DMS79 (cell line): ENCODE measurements around the gene PDGFB.

ENCODE experiments used
- DNase-seq: peaks from one replicate; lab custom pipeline; 2025; lab: John Stamatoyannopoulos, UW

Gene PDGFB

GRCh38 chr22:39253435-39254070, 8.8 kb upstream of the PDGFB start:
- DNase-seq, result no peak

GRCh38 chr22:39252461-39253434, 8.0 kb upstream of the PDGFB start:
- DNase-seq, result no peak

DNA sequence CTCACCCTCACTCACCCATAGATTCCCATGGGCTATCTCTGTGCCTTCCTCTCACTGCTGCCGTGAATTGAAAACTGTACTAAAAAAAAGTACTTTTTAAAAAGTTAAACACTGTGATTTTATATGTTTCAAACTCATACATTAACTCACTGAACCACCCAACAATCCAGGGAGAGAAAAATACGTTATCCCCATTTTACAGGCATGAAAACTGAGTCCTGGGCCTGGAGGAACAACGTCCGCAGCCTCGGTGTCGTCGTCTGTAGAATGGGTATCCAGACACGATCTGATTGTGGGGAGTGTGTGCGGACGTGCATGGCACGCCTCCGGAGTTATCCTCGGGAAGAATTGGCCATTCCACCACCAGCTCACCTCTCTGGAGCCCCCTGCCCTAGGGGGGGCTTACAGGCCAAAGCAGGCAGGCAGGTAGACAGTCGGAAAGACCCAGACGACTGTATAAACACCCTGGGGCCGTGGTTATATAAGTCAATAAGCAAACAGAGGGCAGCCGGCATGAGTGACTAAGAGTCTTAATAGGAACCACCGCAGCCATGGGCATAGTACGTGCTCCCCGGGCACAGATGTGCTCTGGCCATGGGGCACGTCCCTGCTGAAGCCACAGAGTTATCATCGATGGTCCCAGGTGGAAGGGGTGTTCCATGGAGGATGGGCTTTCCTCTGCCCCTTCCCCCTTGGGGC, 7.1 kb upstream of the PDGFB start:
- no peak for DNase-seq

DNA sequence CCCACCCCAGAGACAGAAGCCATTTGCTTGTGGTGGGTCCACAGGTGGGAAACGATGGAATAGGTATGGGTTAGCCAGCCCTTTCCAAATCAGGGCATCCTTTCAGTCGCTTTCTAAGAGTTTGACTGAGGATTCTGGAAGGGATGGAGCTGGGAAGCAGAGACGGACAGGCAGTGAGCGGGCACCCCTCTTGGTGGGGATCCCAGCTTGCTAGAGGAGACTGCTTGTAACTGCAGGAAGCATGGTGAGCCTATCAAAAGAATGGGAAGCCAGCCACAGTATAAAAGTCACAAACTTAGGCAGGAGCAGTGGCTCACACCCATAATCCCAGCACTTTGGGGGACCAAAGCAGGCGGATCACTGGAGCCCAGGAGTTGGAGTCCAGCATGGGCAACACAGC, 6.1 kb upstream of the PDGFB start:
- DNase-seq, result no peak

DNA sequence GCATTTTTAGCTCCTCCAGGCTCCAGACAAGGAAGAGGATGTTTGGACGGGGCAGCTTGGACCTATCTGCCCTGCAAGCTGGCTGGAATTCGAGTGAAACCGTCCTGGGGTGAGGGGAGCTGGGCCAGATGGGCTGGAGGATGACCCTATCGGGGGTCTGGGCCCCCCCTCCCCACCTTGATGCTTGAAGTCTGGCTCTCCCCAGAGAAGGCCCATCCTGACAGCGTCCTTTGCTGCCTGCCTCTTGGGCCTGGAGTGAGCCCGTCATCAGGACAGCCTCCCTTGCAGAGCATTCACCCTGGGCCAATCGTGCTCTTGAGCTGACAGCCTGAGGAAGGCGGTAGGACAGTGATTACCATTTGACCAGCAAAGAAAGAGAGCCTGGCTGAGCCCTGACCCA, 5.3 kb upstream of the PDGFB start:
- DNase-seq, result no peak

GRCh38 chr22:39249086-39249704, 4.4 kb upstream of the PDGFB start:
- DNase-seq, result no peak

DNA sequence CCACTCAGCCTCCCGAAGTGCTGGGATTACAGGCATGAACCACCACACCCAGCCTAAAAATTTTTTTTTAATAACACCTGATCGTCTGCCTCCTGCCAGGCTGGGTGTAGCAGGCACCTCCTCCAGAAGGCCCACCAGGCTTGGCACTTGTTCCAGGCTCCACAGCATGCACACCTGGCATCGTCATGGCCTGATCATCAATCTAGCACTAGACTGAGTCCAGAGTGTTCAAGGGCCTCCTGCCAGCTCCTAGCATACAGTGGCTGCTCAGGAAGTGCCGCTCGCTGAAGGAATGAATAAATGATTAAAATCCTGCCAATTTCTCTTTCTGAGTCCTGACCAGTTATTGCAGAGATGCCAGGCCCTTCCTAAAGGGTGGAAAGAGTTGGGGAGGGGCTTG, 3.5 kb upstream of the PDGFB start:
- DNase-seq, result no peak

GRCh38 chr22:39247361-39247760, 2.6 kb upstream of the PDGFB start:
- DNase-seq, result no peak

GRCh38 chr22:39246690-39247332, 2.0 kb upstream of the PDGFB start:
- DNase-seq, result no peak

GRCh38 chr22:39246217-39246616, 1.4 kb upstream of the PDGFB start:
- DNase-seq, result no peak

- no peak for DNase-seq
These were observed 603 bp upstream of the PDGFB start for GRCh38 chr22:39245130-39246039.

DNA sequence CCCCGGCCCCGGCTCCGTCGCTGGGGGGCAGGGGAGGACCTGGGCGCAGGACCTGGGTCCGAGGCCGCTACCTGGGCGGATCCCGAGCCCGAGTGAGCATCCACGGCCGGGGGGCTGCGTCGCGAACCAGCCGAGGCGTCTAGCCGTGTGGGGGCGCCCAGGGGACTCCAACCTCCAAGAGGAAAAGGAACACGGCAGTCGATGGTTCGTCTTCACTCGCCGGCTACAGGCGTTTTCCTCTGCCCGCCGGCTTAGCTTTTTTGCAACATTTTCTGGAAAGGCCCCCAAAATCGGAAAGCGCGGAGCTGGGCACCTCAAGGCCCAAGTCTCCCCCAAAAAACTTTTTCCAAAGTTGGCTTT, 666 bp downstream of the PDGFB start:
- DNase-seq, result no peak

DNA sequence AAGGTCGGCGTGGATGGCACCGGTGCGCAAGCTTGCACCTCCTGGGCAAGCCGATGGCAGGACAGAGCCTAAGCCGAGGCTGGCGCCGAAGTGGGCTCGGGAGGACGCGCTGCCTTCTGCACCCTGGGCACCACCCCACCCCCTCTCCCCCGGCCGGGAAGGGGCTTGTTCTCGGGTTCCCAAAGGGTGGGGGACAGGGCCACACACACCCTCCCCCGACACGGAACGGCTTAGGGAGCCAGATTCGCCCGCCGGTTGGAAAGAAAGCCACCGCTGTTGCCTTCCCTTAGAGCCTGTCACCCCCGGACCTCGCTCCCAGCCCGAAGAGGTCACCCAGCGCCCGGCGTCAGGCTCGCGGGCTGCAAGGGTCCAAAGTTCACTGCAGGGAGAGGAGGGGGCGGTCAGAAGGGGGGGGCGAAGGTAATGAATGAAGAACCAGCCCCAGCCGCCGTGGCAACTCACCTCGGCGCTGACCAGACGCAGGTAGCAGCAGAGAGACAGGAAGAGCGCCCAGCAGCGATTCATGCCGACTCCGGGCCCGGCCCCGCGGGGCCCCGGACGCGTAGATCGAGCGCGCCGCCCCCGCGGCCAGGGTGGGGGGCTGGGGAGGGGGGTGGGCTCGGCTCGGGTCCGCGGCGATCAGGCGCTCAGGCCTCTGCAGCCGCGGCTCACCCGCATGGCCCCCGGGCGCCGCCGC, 1.2 kb downstream of the PDGFB start:
- DNase-seq, result no peak

DNA sequence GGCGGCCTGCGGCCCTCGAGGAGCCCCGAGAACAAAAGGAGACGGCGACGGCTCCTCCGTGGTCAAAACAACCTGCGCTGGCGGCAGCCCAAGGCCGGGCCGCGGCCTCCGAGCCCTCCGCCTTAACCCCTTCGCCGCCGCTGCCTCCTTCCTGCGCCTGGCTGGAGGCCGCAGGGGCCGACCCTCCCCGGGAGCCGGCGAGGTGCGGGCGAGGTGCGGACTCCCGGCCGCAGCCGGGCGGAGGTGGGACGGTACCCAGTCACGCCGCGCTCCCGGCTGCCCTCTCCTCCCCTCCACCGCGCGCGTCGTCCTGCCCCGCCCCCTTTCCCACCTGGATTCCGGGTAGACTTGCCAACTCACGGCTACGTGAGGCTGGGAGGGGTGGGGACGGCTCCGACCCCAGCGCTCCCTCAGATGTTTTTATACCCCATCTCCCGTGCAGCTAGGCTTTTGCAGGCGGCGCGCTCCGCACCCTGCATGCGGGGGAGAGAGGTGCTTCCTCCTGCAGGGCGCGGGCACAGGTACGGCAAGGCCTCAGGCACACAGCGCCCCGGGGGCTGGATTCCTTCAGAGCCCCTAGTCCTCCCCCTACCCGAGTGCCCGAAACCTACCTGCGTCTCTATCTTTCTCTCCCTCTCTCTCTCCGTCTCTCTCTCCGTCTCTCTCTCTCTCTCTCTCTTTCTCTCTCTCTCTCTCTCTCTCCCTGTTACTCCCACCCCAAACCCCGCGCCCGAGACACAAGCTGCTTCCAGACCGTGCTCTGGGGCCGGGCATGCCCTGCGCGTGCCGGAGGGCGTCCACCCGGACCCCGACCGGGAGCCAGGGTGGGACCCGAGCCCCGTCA, 2.0 kb downstream of the PDGFB start:
- no peak for DNase-seq

DNA sequence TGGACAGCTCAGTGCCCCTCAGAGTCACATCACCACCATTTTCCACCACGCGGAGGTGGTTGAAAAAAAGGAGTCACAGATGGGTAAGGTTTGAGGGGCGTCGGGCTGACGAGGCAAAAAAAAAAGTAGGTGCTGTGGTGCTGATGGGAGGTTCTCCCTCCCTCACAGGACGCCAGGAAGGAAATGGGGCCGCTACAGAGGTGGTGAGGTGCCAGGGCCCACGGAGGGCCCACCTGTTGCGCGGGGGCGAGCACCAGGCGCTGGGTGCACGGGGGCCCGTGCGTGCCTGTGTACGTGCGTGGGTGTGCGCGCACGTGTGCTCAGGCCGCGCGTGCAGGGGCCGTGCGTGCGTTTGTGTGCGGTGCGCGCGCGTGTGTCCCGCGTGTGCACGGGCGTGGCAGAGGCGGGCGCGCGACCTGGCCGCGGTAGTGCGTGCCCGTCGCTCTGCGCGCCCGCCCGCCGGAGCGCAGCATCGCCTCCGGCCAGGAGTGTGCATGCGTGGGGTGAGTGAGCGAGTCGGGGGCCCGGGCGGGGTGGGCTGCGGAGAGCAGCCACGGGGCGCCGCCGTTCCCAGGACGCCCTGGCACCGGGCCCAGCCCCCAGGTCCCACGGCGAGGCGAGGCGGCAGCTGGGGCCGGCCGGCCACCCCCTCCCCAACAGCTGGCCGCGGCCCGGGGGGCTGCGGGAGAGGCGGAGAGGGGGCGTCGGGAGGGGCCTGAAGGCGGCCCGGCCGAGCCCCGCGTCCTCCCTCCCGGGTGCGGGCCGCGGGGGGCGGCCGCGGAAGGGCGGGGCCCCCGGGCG, 2.8 kb downstream of the PDGFB start:
- DNase-seq, result no peak

DNA sequence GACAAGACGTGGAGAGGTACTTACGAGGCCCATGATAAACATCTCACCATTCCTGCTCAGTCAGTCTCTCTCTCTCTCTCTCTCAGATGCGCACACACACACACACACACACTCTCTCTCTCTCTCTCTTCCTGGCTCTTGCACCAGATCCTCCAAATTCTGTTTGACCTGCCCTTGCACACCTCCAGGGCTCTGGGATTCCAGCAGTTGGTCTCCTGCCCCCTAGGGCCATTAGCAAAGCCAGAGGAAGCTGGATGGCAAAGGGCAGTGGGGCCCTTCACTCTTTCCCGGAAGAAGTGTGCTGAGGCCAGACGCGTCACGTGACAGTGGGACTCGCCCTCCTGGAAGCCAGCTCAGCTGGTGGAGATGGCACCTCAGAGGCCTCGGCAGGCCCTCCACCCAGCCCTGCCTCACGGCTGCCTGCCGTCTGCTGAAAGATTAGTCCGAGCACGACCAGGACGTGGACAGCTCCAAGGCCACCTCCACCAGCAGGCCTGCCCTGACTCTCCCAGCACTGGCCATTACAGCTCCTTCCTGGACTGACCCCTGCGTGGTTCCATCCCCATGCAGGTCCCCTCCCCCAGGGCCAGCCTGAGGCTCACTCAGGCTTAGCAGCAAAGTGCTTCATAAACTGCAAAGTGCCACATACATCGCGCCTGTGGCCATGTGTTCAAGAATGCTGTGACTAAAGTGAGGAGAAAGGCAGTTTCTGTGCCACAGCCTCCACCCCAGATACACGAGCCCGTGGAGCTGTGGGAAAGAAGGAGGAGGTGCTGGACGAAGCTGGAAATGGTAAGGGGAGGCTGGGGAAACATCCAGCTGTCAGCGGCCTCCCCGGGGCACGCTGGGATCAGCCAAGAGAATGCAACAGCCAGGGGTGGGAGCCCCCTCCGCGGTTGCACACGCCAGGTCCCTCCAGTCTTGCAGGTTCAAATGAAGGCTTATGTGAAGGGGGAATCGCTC, 3.7 kb downstream of the PDGFB start:
- no peak for DNase-seq
